Pons (tissue), 1 donor: ENCODE data around the gene CDC123.
"Not testable (repeated sequence)": the region's sequence is repeated elsewhere in the genome, so short reads cannot be mapped to it uniquely, and the experiment has no call there.

ENCODE experiments used
- DNase-seq: peaks from one replicate; pipeline ENCODE4 v3.0.0-alpha.2; 2016; ENCODE audit warnings: low spot score

The CDC123 gene

DNA sequence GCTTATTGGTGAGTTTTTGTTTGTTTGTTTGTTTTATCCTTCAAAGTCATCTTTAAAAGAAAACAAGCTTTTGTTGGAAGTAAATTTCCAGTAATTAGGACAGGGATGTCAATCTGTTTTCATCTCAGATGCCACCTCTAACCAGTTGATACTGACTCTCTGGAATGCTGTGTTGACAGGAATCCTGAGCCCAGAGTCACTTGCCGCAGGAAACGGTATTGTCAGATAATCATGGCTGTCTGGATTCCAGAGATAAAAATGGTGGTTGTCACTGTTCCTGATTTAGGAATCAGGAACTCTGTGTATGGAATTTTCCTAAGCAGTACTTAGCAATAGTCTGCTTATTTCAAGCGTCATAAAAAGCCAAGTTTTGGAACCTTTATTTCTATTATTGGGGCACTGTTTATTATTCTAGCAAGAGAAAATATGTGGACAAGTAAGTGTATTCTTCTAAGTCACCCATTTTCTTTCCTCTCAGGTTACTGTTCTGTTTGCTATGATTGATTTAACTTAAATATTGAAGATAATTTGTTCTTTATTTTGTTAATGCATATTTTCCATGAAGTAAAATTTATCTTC is 39.2 kb downstream of the CDC123 start:
- DNase-seq = no peak

DNA sequence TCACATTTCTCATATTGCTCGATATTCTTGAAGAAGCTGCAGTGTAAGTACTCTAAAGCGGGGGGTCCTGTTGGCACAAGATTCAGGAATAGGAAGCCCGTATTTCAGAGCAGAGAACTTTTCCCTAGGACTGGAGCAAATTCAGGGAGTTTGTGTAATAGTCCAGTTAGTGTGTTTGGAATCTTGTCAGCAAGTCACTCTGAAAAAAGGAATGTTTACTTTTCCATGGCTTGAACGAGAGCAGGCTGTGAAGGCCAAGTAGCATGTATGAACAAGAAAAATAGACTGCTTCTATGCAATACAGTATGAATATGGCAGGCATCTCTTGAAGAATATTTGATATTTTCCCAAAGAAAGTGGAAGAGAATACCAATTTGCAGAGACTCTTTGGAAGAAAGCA is 39.8 kb downstream of the CDC123 start:
- no peak for DNase-seq

- DNase-seq = no peak
Observed at GRCh38 chr10:12237265-12238220, 41.6 kb downstream of the CDC123 start.

DNA sequence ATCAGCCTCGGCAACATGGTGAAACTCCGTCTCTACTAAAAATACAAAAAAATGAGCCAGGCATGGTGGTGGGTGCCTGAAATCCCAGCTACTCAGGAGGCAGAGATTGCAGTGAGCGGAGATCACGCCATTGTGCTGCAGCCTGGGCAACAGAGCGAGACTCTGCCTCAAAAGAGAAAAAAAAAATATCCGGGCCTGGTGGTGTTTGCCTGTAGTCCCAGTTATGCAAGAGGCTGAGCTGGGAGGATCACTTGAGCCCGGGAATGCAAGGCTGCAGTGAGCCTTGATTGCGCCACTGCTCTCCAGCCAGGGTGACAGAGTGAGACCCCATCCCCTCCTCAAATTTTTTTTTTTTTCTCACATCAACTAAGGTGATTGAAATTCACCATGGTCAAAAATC is 42.8 kb downstream of the CDC123 start:
- no peak for DNase-seq

DNA sequence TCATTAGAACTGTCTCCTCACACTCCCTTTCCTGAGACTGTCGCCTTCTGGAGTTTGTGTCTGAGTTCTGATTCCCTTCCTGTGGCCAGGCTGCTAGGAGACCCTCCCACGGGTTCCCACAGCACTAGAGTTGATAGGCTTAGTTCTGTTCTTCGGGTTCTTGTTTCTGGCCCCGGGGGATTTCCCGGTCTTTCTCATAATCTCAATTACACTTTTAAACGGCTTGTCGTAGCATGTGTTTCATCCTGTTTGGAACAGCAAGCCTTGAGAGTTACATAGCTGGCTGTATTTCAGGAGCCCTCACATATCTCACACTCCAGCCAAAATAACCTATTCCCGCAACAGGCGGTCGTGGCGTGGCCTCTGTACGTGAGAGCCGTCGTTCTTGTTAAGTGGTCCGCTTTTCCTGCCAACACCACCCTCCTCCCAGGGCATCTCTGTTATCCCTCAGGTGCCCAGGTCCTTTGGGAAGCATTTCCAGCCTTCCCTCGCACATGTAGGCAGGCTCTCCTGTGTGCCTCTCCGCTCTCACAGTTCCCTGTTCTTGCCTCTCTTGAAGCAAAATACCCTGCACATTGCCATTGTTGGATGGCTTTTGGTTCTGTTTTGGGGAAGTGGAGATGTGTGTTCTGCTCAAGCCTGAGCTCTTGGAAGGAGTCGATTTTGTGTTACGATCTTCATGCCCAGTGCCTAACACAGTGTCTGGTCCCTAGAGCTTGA is 46.0 kb downstream of the CDC123 start:
- no peak for DNase-seq

DNA sequence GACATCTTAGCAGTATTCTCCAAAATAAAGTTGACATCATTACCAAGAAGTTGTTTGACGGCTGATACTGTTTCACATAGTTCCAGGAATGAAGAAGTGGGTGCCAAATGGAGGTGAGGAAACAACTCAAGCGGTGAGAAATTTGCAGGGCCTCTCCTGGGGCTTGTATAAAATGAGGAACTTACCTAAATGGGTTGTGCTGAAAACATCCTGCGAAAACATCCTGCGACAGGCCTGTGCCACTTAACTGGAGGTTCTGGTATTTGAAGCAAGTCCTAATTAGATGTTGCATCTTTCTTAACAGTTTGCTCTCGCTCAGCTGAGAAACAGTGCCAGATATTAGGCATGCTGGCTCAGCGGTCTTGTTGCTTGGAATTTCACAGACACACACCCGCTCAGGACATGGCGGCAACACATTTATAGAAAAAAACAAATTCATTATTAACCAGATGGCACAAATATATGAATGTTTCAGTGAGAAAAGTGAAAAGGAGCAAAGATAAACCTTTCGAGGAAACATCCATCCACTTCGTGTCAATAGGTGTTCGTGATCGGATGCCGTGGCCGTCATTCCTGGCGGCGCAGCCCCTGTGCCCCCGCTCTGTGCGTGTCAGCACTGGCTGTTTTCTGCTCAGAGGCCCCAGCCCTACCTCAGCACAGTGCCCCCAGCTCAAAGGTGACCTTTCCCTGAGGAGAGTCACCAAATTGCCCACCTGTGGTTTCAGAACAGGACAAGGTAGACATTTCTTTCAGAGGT is 48.1 kb downstream of the CDC123 start:
- DNase-seq = no peak

- DNase-seq = no peak
Observed at GRCh38 chr10:12250181-12250580, 54.2 kb downstream of the CDC123 start.

GRCh38 chr10:12250702-12251101 is 54.7 kb downstream of the CDC123 start:
- not testable (repeated sequence) for DNase-seq

GRCh38 chr10:12251581-12251980 is 55.6 kb downstream of the CDC123 start:
- no peak for DNase-seq

GRCh38 chr10:12252882-12253546 is 57.0 kb downstream of the CDC123 start:
- DNase-seq = no peak

GRCh38 chr10:12255048-12255447 is 59.1 kb downstream of the CDC123 start:
- no peak for DNase-seq

DNA sequence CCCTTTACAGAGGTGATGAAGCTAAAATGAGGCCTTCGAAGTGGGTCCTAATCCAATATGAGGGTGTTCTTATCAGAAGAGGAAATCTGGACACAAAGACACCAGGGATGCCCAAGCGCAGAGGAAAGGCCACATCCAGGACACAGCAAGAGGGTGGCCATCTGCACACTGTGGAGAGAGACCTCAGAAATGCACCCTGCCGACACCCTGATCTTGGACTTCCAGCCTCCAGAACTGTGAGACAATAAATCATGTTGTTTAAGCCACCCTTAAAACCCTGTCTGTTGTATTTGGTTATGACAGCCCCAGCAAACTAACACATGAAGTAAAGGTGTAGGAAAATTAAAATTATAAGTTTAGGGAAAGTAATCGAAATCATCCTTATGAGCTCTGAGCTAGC is 64.0 kb downstream of the CDC123 start:
- DNase-seq = no peak

- DNase-seq = no peak
Observed at GRCh38 chr10:12262278-12262981, 66.4 kb downstream of the CDC123 start.

DNA sequence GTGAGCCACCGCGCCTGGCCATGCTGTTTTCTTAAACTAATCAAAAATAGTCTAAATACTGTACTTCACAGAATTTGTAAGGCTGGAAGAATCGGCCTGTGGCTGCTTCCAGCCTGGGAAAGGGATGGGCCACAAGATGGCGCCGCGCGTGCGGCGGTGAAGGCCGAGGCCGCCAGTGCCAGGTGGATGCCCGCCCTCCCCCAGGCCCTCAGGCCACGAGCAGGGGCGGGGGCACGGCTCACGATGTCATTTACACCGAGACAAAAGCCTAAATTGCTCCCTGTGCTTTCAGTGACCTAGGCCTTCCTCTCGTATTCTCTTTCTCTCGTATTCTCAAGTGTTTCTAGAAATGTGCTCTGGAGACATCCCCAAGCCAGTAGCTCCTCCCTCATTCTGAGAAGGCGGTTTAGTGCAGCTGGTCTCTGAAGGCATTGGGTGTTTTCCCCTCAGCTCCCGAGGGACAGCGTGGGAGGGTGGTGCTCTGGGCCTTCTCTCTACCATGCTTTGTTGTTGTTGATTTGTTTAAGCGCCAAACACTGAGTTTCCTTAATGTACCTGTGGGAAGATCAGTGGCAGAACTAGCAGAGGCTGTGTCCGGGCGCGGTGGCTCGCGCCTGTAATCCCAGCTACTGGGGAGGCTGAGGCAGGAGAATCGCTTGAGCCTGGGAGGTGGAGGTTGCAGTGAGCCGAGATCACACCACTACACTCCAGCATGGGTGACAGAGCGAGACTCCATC is 68.4 kb downstream of the CDC123 start:
- DNase-seq = peak; percentile 73

- peak; percentile 4 for DNase-seq
Observed at GRCh38 chr10:12269056-12269455, 73.1 kb downstream of the CDC123 start.

- no peak for DNase-seq
Observed at GRCh38 chr10:12271210-12271540, 75.2 kb downstream of the CDC123 start.

DNA sequence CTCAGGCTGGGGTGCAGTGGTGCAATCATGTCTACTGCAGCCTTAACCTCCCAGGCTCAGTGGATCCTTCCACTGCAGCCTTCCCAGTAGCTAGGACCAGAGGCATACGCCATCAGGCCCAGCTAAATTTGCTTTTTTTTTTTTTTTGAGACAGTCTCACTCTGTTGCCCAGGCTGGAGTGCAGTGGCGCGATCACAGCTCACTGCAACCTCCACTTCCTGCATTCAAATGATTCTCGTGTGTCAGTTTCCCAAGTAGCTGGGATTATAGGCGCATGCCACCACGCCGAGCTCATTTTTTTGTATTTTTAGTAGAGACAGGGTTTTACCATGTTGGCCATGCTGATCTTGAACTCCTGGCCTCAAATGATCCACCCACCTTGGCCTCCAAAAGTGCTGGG is 81.9 kb downstream of the CDC123 start:
- not testable (repeated sequence) for DNase-seq

DNA sequence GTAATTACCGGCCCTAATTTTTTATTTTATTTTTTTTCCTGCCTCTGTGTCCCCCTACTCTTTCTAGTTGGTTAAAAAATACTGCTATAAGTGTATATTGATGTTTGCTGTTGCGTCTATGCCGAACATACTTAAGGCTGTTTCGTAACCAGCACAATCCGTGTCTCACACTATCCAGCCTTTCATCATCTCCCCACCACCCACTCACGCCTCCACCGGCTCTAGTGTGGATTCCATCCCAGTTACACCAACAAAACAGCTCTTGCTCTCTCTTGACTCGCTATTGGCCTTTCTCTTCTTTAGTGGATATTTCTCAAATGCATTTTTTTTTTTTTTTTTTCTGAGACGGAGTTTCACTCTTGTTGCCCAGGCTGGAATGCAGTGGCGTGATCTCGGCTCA is 83.3 kb downstream of the CDC123 start:
- no peak for DNase-seq

DNA sequence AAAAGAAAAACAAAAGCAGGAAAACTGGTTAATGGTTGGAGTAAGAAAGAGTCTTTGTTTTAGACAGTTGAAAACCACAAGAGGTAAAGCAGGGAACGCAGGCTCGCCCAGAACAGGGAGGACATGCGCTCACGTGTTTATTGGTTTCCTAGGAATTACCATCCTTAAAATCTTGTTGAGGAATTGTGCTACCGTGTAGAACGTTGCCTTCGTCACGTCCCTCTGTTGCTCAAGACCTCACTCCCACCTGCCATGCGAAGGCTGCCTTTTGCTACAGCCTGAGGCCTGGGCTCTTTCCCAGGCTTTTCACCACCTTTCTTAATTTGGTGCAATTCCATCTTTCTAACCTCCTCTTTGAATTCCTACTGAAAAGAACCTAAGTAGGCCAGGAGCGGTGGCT is 91.8 kb downstream of the CDC123 start:
- no peak for DNase-seq

DNA sequence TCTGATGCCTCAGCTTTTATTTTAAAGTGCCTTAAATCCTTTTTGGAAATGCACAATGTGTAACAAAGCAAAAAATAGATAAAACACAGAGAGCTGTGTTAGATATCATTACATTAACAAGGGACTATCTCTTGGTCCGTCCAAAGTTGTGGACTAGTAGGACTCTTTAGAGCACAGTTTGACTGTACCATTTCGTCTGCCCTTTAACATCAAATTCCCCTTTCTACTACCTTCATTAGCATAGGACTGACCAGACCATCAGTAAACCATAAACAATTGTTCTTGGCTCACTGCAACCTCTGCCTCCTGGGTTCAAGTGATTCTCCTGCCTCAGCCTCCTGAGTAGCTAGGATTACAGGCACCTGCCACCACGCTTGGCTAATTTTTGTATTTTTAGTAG is 101.8 kb downstream of the CDC123 start:
- DNase-seq = not testable (repeated sequence)
